Measurements from ENCODE around the gene MMP17.

Gene MMP17

DNA sequence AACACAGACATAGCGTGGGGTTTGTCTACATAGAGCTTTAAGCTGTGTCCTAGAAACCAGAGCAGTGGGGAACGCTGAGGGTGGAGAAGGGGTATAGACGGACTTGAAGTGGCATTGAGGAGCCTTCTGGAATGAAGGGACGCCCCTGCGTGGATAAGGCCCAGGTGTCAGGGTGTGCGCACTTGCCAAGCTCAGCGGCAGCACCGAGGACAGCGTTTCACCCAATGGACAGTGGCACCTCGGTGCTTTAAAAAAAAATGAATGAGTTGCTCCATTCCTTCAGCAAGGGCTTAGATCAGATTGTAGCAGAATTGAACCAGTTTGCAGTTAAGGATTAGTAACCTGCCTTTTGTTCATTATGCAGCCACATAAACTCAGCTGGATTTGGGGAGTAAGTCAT, 33.6 kb upstream of the MMP17 start:
- no peak overlapping the region for H3K4me3 Mint-ChIP-seq
- H3K27me3 Mint-ChIP-seq = no peaks in the 10 kb centered on the region
- DNase-seq (no peak), ATAC-seq (replicated peaks) (no peak)
- peak overlapping the region in 1 of 2 donors; percentile 26 for H3K27ac Mint-ChIP-seq
- H3K9me3 Mint-ChIP-seq = no peaks in the 10 kb centered on the region
- H3K4me1 Mint-ChIP-seq (ENCODE audit: low read depth in 2 of 2) = peaks cover 4 to 6% of the 10 kb centered on the region in 2 donors
- peaks cover 56% of the 10 kb centered on the region for H3K36me3 Mint-ChIP-seq (ENCODE audit: insufficient read depth)

DNA sequence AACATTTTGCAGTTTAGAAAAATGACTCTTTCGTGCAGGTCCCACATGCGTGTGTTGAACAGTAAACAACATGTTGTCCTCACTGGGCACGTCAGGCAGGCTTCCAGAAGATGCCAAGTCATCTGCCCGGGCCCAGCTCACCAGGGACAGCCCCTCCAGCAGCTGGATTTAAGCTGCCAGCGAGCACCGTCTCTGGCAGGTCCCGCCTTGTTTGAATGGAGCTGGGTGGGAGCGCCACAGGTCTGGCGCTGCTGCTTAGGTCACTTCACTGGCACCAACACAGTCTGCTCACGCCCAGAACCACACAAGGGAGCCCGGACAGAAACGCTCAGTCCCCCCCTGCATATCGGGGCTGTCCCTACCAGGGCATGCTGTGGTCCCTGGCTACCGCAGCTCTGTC, 33.1 kb upstream of the MMP17 start:
- DNase-seq (no peak), ATAC-seq (replicated peaks) (no peak)
- H3K27ac Mint-ChIP-seq = peak overlapping the region in 1 of 2 donors; percentile 19
- H3K27me3 Mint-ChIP-seq = no peaks in the 10 kb centered on the region
- peaks cover 56% of the 10 kb centered on the region for H3K36me3 Mint-ChIP-seq (ENCODE audit: insufficient read depth)
- H3K9me3 Mint-ChIP-seq = no peaks in the 10 kb centered on the region
- H3K4me1 Mint-ChIP-seq (ENCODE audit: low read depth in 2 of 2) = peaks cover 4 to 6% of the 10 kb centered on the region in 2 donors
- no peak overlapping the region for H3K4me3 Mint-ChIP-seq

DNA sequence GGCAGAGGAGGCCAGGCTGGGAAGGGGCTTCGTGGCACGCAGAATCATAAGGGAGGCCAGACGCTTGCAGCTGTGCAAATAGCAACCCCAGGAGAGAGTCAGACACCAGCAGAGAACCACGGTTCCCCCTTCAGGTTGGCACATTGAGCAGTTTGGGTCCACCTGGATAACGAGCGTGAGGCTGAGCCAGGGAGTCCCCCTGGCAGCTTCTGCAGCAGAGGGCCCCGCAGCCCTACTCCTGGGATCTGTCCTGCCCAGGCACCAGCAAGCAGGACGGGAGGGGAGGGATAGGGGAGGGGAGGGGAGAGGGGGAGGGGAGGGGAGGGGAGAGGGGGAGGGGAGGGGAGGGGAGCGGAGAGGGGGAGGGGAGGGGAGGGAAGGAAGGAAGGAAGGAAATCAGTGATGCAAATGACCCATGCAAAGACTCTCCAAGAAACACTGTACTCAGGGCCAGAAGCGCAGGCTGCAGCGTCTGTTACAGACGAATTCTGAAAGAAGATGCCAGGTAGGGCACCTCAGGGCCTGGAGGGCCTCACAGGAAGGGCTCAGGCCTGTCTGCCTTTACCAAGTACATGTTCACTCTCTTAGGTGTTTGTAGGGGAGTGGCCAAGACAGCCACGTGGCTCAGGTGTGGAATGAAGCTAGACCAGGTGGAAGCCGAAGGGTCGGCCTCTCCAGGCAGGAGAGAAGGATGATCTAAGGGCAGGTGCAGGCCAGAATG, 32.3 kb upstream of the MMP17 start:
- Mint-ChIP-seq H3K36me3 (ENCODE audit: insufficient read depth) (peaks cover 53% of the 10 kb centered on the region), H3K4me1 (ENCODE audit: low read depth in 2 of 2) (peaks cover 4 to 6% of the 10 kb centered on the region in 2 donors), H3K4me3 (no peak overlapping the region), H3K9me3 (no peaks in the 10 kb centered on the region), H3K27ac (peak overlapping the region; percentile 26 to 72), H3K27me3 (no peaks in the 10 kb centered on the region)
- ATAC-seq (replicated peaks) (no peak), DNase-seq (no peak)

DNA sequence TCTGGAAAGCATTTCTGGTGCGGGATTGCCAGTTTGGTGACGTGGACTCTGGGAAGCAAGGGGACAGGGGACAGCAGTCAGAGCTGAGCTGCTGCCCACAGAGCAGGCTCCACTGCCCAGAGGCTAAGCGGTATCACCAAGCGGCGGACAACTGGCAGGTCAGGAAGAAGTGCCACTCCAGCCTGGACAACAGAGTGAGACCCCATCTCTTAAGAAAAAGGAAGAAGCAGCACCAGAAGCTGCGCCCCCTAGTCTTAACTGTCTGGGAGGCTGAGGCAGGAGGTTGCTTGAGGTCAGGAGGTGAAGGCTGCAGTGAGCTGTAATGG, 31.8 kb upstream of the MMP17 start:
- no peak for DNase-seq
- H3K4me1 Mint-ChIP-seq (ENCODE audit: low read depth in 2 of 2) = peaks cover 4 to 6% of the 10 kb centered on the region in 2 donors
- no peak overlapping the region for H3K4me3 Mint-ChIP-seq
- H3K27ac Mint-ChIP-seq = peak overlapping the region; percentile 26 to 72
- H3K36me3 Mint-ChIP-seq (ENCODE audit: insufficient read depth) = peaks cover 50% of the 10 kb centered on the region
- no peaks in the 10 kb centered on the region for H3K9me3 Mint-ChIP-seq
- no peaks in the 10 kb centered on the region for H3K27me3 Mint-ChIP-seq
- ATAC-seq (replicated peaks) = no peak

DNA sequence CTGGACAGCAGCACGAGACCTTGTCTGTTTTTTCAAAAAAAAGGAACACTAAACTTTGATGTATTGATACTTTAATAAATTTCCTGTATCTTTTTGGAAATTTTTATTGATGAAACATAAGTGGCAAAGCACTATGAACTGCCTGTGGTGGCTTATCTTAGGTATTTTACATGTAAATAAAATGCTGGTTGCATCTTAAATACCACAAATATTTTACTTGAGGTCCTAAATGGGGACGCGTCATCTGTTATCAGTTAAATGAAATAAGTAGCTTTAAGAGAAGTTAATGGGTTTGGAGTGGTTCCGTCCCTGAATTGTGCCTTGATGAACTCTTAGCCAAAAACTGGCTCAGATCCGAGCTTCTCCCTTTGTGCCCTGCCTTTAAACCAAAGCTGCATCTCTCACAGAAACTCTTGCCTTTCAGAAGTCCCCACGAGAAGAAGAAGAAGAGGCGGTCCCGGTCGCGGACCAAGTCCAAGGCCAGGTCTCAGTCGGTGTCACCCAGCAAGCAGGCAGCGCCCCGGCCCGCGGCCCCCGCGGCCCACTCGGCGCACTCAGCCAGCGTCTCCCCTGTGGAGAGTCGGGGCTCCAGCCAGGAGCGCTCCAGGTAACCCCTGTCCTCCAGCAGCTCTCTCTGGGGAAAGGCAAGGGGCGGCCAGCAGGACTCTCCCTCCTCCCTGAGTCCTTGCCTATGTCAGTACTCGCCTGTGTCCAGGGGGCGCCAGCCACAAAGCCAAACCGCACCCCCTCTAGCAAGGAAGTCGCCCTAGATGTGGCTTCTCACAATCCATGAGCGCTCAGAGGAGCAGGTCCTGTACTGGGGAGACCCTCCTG, 31.2 kb upstream of the MMP17 start:
- Mint-ChIP-seq H3K27ac (no peak overlapping the region), H3K27me3 (no peaks in the 10 kb centered on the region), H3K4me3 (no peak overlapping the region), H3K36me3 (ENCODE audit: insufficient read depth) (peaks cover 53% of the 10 kb centered on the region), H3K9me3 (no peaks in the 10 kb centered on the region), H3K4me1 (ENCODE audit: low read depth in 2 of 2) (peaks cover 4 to 6% of the 10 kb centered on the region in 2 donors)
- ATAC-seq (replicated peaks) = no peak
- no peak for DNase-seq

DNA sequence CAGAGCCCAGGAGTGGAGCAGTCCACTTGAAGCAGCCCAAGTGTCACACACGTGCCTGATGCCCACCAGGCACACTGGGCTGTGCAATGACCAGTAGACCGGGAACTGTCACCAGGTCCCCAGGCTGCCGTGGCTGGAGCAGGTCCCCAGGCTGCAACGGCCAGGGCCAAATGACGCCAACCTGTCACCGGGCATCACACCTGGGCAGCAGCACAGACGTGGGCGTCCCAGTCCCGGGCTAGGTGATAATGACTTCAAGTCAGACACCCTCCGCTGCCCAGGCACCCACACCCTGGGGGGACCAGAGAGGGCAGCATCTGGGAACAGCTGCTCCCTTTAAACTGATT, 30.6 kb upstream of the MMP17 start:
- Mint-ChIP-seq H3K27ac (no peak overlapping the region), H3K4me3 (no peak overlapping the region), H3K9me3 (no peaks in the 10 kb centered on the region), H3K4me1 (ENCODE audit: low read depth in 2 of 2) (peaks cover 4 to 6% of the 10 kb centered on the region in 2 donors), H3K36me3 (ENCODE audit: insufficient read depth) (peaks cover 51% of the 10 kb centered on the region), H3K27me3 (no peaks in the 10 kb centered on the region)
- ATAC-seq (replicated peaks) (no peak), DNase-seq (no peak)

DNA sequence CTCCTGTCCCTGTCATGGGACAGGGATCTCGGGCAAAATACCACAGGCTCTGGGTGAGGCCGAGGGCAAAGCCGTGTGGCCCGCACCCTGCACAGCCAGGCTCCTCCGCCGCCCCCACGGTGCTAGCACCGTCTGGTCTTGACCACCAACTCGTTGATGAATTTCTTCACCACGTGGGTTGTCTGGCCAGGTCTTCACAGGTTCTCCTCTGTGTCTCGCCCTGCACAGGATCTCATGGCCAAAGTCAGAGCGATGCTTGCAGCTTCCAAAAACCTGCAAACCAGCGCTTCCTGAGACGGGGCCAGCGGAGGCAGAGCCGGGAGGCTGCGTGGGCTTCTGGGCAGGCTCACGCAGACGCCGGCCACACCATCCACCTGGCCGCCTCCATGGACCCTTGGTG, 29.0 kb upstream of the MMP17 start:
- peak overlapping the region in 1 of 2 donors; percentile 44 for H3K27ac Mint-ChIP-seq
- no peaks in the 10 kb centered on the region for H3K9me3 Mint-ChIP-seq
- no peak overlapping the region for H3K4me3 Mint-ChIP-seq
- H3K4me1 Mint-ChIP-seq (ENCODE audit: low read depth in 2 of 2) = peaks cover 0 to 6% of the 10 kb centered on the region in 2 donors
- ATAC-seq (replicated peaks) (no peak), DNase-seq (no peak)
- H3K36me3 Mint-ChIP-seq (ENCODE audit: insufficient read depth) = peaks cover 44% of the 10 kb centered on the region
- H3K27me3 Mint-ChIP-seq = no peaks in the 10 kb centered on the region

DNA sequence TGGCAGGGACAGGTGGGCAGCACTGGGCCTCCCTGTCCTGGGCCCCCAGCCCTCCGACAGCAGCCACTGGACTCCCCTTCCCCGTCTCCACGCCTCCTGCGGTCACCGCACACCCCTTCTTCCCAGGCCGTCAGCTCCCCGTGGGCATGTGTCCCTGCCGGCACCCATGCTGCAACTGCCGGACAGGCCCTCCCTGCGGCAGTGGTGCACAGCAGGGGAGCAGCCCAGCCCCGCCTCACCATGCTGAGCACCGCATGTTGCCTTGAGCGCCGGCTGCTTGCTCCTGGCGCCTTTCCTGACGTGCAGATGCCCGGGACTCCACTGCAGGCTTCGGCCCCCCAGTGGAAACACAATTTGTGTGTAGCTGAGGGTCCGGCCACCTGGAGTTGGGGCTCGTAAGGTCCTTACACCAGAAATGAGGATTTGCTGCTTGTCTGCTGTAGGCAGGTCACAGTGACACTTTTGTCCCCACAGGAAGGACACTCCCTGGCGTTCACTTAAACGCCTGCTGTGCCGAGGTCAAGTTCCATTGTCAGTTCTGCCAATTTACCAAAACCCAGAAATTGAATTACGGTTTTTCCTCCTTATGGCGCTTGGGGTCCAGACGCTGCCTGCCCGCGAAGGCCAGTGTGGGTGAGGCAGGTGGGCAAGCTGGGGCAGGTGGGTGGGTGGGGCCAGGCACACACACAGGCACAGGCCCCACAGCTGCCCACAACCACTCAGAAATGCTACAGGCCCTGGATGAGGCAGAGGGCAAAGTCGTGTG, 28.2 kb upstream of the MMP17 start:
- H3K27ac Mint-ChIP-seq = no peak overlapping the region
- H3K9me3 Mint-ChIP-seq = no peaks in the 10 kb centered on the region
- DNase-seq = no peak
- H3K4me3 Mint-ChIP-seq = no peak overlapping the region
- H3K27me3 Mint-ChIP-seq = no peaks in the 10 kb centered on the region
- peaks cover 41% of the 10 kb centered on the region for H3K36me3 Mint-ChIP-seq (ENCODE audit: insufficient read depth)
- H3K4me1 Mint-ChIP-seq (ENCODE audit: low read depth in 2 of 2) = peaks cover 0 to 6% of the 10 kb centered on the region in 2 donors
- no peak for ATAC-seq (replicated peaks)

DNA sequence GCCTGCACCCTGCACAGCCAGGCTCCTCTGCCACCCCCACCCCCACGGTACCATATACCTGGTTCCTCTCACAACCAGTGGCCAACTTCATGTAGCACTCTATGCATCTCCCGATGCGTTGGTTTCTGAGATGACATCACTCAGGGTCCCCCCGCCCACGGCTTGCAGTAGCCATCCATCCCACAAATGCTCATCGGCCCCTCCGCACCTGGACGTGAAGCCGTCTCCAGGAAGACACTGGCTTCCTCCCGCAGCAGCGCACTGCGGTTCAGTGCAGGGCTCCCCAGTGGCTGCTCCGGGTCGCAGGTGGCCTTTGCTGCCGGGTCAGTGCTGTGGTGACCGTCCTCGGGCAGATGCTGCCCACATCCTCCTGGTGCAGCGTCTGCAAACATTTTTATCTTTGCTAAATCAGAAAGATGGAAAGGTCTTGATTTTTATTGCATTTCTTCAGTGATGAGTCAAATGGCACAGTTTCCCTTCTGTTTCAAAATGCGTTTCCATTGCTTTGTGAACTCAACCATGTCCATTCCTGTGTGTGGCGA, 27.5 kb upstream of the MMP17 start:
- no peak for DNase-seq
- Mint-ChIP-seq H3K9me3 (no peaks in the 10 kb centered on the region), H3K27ac (no peak overlapping the region), H3K4me3 (no peak overlapping the region), H3K27me3 (no peaks in the 10 kb centered on the region), H3K36me3 (ENCODE audit: insufficient read depth) (peaks cover 41% of the 10 kb centered on the region), H3K4me1 (ENCODE audit: low read depth in 2 of 2) (peaks cover 0 to 6% of the 10 kb centered on the region in 2 donors)
- ATAC-seq (replicated peaks) = no peak

DNA sequence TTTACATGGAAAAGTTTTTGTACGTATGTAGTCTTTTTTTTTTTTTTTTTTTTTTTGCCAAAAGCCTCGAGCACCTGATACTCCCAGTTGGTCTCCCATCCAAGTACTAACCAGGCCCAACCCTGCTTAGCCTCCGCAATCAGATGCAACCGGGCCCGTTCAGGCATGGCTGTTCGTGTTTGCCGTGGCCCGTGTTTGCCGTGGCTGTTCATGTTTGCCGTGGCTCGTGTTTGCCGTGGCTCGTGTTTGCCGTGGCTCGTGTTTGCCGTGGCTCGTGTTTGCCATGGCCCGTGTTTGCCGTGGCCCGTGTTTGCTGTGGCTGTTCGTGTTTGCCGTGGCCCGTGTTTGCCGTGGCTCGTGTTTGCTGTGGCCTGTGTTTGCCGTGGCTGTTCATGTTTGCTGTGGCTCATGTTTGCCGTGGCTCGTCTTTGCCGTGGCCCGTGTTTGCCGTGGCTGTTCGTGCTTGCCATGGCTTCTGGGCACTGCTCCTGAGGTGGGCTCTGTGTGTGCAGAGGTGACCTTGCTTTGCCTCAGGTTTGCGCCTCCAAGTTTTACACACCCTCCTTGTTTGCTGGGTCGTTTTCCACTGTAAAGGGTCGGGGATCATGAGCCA, 26.8 kb upstream of the MMP17 start:
- no peak for DNase-seq
- no peak overlapping the region for H3K4me3 Mint-ChIP-seq
- no peaks in the 10 kb centered on the region for H3K27me3 Mint-ChIP-seq
- no peak for ATAC-seq (replicated peaks)
- H3K9me3 Mint-ChIP-seq = no peaks in the 10 kb centered on the region
- H3K27ac Mint-ChIP-seq = no peak overlapping the region
- peaks cover 40% of the 10 kb centered on the region for H3K36me3 Mint-ChIP-seq (ENCODE audit: insufficient read depth)
- peaks cover 0 to 2% of the 10 kb centered on the region in 2 donors for H3K4me1 Mint-ChIP-seq (ENCODE audit: low read depth in 2 of 2)

DNA sequence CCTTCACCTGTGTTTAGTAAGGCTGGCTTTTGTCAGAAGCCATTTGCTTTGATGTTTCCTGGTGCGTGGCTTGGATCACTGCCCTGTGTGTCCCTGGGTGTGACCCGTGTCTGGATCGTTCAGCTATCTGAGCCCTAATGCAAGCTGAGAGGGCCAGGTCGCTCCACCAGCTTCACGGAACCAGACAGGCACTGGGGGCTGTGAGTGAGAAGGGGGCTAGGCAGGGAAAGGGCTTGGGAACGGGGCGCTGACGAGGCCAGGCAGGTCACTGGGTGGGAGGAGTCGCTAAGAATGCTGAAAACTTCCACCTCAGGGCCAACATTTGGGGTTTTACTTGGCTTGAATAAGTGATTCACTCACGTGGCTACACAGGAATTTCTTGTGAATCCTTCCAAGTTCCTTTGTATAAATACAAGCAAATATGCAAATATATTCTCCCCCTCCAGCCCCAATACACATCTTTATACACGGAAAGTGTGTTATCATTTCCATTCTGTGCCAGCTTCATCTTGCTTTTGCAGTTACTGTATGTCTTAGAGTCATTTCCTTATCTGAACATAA, 24.2 kb upstream of the MMP17 start:
- ATAC-seq (replicated peaks) = no peak
- no peak for DNase-seq
- H3K9me3 Mint-ChIP-seq = no peaks in the 10 kb centered on the region

DNA sequence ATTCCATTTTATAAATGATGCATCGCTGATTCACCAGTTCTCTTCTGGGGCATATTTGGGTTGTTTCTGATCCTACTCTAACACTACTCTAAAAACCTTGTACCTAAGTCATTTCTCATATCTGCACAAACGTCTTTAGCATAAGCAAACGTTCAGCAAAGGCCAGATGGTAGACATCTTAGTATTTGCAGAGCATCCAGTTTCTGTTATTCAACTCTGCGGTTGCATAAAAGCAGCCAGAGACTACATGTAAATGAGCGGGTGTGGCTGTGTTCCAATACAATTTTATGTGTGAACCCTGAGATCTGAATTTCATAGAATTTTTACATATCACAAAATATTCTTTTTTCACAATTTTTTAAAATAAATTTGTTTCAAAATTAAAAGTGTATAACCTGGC, 22.8 kb upstream of the MMP17 start:
- Mint-ChIP-seq H3K36me3 (ENCODE audit: insufficient read depth) (peaks cover 9% of the 10 kb centered on the region), H3K4me3 (no peak overlapping the region), H3K27ac (no peak overlapping the region), H3K4me1 (ENCODE audit: low read depth in 2 of 2) (no peaks in the 10 kb centered on the region), H3K27me3 (no peaks in the 10 kb centered on the region), H3K9me3 (no peaks in the 10 kb centered on the region)
- no peak for DNase-seq
- no peak for ATAC-seq (replicated peaks)

More for the DNA sequence above, 24.2 kb upstream of the MMP17 start:
- no peak overlapping the region for H3K4me3 Mint-ChIP-seq
- peaks cover 16% of the 10 kb centered on the region for H3K36me3 Mint-ChIP-seq (ENCODE audit: insufficient read depth)
- peaks cover 0 to under 1% of the 10 kb centered on the region in 2 donors for H3K4me1 Mint-ChIP-seq (ENCODE audit: low read depth in 2 of 2)
- no peaks in the 10 kb centered on the region for H3K27me3 Mint-ChIP-seq
- no peak overlapping the region for H3K27ac Mint-ChIP-seq

DNA sequence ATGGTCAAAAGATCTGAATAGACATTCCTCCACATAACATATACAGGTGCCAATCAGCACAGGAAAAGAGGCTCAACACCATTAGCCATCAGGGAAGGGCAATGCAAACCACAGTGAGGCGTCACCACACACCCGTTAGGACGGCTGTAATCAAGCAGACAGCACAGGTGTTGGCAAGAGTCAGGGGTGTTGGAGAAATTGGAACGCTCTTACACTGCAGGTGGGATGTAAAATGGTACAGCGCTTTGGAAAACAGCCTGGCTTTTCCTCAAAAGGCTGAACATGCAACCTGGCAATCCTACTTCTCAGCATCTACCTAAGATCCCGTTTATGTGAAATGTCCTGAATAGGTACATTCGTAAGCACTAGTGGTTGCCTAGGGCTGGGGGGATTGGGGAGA, 21.5 kb upstream of the MMP17 start:
- Mint-ChIP-seq H3K27me3 (no peaks in the 10 kb centered on the region), H3K36me3 (ENCODE audit: insufficient read depth) (peaks cover 1% of the 10 kb centered on the region), H3K27ac (no peak overlapping the region), H3K4me3 (no peak overlapping the region), H3K9me3 (no peaks in the 10 kb centered on the region), H3K4me1 (ENCODE audit: low read depth in 2 of 2) (no peaks in the 10 kb centered on the region)
- ATAC-seq (replicated peaks) (no peak), DNase-seq (no peak)

All from effector memory CD8-positive, alpha-beta T cell (primary cell).